ENCODE results near the gene PRELID2.
"Not testable (repeated sequence)": the region's sequence is repeated elsewhere in the genome, so short reads cannot be mapped to it uniquely, and the experiment has no call there.

Gene PRELID2

DNA sequence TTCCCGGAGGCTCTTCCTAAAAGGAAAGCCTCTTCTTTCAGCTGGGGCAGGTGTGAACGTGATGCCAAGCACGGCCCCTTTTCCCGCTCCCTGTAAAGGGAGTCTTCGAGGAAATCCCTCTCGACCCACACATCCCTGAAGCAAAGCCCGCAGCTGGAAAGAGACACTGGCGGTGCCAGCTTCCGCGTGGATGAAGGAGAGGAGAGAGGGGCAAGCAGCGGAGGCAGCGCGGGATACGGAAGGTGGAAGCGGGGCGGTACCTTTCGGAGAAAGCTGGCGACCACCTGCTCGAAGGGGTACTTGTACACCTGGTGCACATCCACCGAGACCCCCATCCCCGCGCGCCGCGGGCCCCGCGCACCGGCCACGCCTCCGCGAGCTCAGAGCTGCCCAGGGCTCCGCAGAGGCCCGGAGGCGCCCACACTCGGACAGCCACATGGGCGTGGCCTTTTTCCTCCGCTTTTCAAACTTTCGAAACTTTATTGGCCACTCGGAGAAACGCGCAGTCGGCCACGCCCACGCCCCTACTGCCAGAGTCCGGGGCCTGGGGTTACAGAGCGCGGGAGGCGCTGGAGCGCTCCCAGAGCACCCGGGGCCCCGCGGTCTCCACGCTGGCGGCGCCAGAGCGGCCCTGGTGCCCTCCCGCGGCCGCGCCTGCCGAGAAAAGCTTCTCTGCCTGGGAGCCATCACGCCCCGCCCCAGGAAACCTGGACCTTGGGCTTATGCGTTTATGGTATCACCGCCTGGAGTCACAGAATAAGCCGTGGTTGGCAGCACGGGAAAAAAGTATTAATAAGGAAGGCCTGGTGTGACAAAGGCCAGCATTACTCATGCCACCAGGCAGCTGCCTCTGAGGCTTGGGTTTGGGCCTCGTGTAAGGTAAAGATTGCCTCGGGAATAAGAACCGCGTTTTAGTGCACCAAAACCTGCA is at the start of gene PRELID2:
TSS of gene PRELID2 (minus strand) at position 426 of the 931 bp plus-strand sequence. CDS start at position 335, 91 bp downstream.
- peak in 1 of 2 donors; percentile 56 for DNase-seq

DNA sequence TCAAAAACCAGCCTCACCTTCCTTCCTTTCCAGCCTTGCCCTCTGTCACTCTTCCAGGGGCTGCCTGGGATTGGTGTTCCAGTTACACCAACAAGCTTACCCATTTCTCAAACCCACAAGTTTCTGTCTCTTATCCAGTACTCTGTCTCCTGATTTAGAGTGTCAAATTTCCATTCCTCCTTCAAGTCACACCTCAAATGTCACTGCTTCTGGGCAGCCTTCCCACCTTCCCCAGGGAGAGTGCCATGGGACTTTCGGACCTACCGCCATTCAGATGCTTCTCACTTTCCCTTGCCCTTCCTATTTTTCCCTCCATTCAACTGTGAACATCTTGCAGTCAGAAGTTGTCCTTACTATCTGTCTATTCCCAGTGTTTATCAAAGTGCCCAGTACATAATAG is 39.6 kb upstream of the PRELID2 start:
- DNase-seq = no peak

DNA sequence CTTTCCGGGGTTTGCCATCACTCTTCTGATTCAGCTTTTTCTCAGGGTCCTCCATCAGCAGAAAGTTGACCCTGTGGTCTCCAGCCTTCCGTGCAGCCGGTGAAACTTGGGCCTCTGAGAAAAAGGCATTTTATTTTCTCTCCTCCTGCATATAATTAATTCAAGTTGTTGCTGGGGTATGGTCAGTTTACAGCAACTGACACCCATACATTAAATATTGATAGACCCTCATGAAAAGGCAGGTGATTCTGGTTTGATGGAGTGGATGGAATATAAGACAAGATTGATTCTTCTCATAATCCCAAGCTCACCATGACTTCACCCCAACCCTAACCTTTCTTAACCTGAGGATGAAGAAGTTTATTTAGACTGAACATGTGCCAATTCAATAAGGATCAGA is 37.8 kb upstream of the PRELID2 start, which contains the start of gene GRXCR2:
TSS of gene GRXCR2 (minus strand) at position 101 of the 400 bp plus-strand sequence. CDS start at position 55, 46 bp downstream.
- no peak for DNase-seq

DNA sequence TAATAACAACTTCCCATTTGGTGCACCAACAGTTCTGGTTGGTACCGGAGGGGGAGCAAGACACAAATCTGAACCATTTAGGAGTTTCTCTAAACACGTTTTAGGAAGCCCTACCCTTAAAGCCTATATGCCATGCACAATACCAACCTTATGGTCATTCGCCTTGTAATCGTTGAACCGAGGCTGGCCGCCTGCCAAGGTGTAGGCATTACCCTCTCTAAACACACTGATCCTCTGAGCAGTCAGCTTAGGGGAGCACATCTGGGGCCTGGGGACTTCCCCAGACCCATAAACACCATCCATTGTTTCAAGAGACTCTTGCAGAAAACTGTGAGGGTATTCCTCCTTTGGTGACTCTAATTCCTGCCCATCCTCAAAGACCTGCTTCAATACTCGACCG is 37.3 kb upstream of the PRELID2 start:
- DNase-seq = no peak

DNA sequence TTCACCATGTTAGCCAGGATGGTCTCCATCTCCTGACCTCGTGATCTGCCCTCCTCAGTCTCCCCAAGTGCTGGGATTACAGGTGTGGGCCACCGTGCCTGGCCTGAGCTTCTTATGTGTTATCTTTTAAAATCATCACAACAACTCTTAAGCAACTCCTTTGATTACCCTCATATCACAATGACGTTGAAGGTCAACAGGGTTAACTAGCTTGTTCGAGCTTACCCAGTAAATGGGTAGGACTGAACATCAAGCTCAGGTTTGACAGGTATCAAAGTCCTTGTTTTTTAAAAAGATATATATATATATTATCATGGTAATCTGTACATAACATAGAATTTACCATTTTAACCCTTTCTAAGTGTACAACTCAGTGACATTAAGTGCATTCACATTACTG is 34.6 kb upstream of the PRELID2 start:
- DNase-seq = no peak

DNA sequence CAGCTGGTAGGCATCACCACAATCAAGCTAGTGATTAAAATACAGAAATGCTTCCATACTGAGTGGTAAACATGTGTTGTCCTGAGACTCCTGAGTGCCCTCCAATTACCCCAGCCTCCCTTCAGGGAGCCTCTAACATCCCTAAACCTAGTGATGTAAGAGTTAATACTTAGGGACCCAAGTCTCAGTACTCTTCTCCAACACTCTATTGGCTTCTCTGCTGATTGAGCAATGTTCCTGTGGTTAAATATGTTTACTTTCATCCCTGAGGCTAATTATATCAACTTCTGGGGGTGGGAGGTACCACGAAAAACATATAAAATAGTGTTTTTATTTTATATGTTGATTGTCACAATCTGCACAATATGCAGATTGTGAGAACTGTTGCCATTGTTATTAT is 32.7 kb upstream of the PRELID2 start:
- DNase-seq = no peak

DNA sequence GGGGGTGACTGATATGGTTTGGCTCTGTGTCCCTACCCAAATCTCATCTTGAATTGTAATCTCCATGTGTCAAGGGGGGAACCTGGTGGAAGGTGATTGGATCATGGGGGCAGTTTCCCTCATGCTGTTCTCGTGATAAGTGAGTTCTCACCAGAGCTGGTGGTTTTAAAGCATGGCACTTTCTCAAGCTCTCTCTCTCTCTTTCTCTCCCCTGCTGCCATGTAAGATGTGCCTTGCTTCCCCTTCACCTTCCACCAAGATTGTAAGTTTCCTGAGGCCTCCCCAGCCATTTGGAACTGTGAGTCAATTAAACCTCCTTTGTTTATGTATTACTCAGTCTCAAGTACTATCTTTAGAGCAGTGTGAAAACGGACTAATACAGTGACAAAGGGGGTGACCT is 29.3 kb upstream of the PRELID2 start:
- DNase-seq = not testable (repeated sequence)

DNA sequence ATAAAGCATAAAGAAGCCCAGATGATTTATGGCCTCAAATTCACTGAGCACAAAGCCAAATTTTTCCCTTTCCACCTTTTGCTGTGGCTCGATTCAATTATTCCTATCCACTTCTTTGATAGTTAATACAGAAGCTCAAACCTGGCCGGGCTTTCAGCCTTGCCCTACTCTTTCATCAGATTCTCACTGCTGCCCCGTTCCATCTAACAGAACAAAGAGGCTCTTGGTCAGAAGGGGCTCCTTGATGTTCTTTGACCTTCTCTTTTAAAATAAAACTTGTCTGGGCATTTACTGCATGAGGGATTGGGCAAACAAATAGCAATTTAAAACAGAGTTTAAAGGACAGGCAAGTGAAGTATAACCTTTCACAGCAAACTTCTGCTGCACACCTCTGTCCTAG is 27.9 kb upstream of the PRELID2 start:
- no peak for DNase-seq

DNA sequence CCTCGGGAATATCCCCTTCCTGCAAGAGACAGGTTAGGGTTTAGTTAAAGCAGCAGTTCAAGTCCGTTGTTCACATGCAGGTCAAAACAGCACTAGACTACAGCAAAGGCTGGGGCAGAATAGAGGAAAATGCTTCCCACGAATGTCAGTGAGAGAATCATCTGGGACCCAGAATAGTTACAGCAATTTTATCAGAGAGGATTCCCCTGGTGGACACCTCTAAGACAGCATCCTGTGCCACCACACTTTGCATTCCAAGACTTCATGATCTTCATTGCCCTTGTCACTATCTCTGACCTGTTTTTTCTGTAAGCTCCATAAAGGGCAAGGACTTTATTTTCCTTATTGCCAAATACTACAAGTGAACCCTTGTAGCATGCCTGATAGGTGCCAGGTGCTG is 24.8 kb upstream of the PRELID2 start:
- DNase-seq = no peak

DNA sequence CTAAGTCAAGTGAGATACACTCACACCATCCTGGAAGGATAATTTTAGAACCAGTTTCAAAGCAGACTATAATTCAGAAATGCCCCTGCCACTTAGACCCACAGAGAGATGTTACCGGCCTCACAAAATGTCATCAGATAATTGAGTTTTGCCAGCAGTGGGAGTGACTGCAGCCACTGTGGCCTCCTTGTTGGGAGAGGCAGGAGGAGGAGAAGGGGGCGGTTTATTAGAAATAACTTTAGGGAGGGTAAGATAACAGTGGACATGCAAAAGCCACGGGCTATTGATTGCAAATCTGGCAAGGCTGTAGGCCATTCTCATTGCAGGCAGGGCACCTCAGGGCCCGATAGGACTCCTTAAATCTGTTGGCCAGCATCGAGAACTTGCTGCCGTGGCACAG is 24.3 kb upstream of the PRELID2 start:
- DNase-seq = no peak

DNA sequence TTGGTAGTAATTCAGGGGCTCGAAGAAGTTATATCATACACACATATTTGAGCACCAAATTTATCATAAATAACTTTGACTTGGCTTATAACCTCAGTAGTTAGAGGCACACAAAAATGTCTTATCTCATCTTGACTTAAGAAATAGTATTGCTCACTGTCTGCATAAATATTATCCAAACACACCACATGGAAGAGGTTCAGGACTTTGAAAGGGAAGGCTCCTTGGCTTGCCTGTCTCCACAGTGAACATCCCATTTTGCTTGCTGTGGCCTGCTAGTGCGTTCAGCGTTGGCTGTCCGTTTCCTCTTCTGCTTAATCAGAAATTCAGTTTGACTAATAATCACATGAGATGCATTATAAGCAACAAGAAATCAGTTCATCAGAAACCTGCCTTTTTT is 23.8 kb upstream of the PRELID2 start:
- DNase-seq = no peak

DNA sequence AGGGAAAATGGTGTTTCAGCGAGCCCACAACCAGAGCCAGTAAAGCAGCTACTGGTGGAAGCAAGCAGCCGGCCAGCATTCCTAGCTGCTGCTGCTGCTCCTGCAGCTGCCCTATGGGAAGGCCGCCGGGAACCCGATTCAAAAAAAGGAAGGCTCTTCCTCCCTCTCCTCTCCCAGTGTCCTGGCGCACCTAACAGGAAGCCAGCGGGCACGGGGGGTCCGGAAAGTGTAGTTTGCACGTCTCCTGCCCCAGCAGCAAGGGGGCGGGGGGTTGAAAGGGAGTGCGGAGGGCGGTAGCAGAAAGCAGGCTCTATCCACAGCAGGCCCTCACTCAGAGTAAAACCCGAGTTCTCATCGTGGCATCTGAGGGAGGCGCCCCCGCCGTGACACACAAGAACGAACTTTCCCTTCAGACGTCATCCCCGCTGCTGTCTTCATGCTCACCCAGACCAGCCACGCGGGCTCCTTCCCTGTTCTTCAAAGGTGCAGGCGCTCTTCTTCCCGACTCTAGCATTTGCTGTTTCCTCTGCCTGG is 21.2 kb upstream of the PRELID2 start:
- DNase-seq = no peak

DNA sequence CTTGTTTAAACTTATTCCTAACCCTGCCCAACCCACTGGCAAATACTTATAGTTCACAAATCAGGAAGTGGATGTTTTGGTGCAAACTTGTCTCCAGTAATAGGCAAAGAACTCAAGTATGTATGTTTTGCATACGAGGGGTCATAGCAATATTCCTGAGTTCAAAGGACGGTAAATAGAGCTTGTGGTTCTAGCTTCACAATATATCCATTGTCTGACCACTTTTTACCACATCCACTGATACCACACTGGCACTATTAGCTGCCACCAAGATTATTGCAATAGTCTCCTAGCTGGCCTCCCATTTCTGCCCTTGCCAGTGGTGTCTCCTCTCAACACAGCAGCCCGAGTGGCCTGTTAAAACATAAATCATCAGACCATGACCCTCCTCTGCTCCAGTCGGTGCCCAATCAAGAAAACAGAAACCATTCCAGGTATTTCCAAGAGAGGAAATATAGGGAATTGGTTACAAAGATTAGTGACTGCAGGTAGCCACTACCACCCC is 20.7 kb upstream of the PRELID2 start:
- no peak for DNase-seq

DNA sequence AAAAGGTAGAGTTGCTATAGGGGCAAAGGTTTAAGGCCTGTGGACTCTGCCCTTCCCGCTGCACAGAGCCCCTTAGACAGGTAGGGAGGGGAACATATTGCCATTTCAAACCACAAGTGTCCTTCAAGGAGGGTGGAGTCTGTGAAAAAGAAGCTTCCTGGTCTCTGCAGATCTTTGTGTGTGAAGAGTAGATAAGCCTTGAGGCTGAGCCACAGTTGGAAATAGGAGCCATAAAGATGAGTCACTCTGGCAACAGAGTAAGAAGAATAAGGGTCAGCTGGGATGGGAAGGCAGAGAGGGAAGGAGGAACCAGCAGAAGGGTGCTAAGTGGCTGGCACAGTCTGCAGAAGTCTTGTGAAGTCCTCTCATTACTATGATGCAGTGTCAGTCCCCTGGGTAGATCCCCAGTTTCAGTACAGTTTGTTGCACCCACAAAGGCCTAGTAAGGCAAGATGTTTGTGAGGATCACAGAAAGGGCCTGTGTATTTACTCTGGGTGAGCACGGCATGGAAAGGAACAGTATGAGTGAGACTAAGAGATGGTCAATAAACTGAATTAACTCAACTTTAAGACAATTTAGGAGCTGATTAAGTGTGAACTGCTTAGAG is 19.6 kb upstream of the PRELID2 start:
- DNase-seq = no peak

DNA sequence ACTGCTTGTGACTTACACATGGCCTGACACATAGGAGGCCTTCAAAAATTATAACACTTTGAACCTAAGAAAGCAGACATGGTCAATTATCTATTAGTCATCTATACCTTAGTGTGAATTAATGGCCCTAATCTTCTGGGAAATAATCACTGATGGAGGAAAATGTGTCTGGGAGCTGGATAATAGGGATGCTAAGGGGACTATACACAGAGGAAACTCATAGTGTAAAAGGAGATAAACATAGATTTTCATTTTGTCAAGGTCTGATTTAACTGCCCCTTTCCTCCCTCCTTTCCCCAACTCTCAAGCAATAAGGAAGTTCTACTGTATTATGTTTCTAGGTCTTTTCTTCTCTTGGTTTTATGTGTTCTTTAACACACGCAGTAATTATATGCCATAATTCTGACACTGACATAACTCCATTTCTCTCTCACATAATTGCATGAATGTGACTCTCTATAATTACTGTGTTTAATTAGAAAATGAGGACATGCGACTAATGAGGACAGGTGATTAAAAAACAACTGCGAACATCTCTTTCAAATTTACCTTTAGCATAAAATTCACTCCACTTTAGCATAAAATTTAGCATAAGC is 18.7 kb upstream of the PRELID2 start:
- DNase-seq = no peak

DNA sequence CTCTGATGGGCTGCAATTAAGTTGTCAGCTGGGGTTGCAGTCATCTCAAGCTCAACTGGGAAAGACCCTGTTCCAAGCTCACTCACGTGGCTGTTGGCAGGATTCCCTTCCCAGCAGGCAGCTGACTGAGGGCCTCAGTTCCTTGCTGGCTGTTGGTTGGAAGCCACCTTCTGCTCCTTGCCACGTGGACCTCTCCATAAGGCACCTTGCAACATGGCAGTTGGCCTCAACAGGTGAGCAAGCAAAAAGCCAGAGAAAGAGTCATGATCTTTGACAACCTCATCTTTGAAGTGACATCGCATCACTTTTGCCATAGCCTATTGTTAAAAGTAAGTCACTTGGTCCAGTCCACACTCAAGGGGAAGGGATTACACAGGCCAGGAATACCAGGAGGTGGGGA is 17.8 kb upstream of the PRELID2 start:
- DNase-seq = no peak

DNA sequence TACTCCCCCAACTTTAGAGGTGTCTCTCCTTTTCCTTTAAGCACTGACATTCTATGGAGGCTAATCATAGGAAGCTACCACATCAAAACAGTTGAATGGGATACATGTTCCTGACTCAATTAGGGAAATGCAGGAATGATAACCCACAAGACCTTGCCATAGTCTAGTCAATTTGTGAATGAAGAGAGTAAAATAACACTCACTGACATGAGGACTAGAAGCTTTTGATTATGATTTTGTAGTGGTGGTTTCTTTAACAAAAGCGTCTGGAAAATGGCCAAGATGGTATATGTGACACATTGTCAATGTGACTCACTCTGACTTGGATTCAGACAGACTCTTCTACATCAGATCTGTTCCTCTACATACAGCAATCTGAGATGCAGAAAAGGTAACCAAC is 13.7 kb upstream of the PRELID2 start:
- DNase-seq = no peak

DNA sequence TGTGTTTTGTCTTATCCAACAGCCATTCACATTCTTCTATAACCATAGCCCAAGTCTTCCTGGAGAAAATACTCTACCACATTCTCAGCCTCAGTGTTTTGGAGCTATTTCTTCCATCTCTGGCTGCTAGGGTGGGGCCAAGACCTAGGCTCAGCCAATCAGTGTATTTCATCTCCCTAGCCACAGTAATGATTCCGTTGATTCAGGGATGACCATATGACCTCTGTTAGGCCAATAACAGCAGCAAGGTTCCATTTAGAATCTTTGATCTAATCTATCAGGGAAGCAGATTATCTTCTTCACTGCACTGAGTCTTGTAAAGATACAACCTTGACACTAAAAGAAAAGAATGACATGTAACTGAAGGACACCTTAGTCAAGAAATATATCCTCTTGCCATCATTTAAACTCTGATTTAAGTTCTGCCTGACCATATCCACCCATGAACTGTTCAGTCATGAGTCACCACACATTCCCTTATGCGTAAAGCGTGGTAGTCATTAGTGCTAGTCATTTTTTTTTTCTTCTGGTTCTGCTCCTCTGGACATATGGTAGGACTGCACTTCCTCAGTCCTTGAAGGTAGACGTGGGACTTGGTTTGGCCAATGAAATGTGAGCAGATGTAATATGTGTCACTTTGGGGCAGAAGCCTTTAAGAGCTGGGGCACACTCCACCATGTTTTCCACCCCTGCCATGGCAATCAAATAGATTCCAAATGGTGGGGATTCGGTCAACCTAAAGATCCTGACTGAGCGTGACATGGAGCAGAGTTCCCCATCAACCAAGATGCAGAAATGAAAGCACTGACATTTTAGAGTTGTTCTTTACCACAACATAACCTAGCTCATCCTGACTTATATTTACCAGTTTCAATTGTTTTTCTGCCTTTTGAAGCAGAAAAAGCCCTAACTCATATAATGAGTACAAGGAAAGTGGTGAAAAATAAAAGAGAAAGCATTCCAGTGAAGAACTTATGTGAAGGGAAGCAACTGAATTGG is 12.7 kb upstream of the PRELID2 start:
- no peak for DNase-seq

DNA sequence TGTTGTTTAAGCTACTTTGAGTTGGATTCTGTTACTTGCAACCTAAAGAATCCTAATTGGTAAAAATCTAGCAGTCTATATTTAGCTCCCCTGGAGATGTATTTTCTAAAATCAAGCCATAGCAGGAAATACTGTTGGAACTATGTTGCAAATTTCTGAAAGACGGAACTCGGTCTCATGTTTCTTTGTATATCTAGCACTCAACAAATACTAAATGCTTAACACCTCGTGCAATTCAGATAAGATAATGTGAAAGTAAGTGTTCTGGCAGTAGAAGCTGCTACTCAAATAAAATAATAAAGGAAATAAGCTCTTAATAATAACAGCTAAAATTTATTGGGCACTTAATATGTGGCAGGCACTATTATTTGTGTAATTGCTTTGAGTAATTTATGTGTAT is 10.9 kb upstream of the PRELID2 start:
- DNase-seq = no peak

DNA sequence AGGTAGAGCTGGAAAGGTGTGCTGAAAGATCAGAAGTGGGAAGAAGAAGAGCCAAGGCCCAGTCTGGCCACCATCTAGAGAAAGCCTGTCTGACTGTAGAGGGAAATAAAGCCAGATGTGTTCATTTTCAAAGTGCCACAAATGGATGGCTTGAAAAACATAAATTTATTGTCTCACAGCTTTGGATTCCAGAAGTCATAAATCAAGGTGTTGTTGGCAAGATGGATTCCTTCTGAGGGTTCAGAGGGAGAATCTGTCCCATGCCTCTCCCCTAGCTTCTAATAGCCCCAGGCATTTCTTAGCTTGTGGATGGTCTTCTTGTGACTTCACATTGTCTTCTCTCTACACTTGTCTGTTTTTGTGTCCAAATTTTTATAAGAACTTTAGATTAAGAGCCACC is 6.2 kb upstream of the PRELID2 start:
- no peak for DNase-seq

DNA sequence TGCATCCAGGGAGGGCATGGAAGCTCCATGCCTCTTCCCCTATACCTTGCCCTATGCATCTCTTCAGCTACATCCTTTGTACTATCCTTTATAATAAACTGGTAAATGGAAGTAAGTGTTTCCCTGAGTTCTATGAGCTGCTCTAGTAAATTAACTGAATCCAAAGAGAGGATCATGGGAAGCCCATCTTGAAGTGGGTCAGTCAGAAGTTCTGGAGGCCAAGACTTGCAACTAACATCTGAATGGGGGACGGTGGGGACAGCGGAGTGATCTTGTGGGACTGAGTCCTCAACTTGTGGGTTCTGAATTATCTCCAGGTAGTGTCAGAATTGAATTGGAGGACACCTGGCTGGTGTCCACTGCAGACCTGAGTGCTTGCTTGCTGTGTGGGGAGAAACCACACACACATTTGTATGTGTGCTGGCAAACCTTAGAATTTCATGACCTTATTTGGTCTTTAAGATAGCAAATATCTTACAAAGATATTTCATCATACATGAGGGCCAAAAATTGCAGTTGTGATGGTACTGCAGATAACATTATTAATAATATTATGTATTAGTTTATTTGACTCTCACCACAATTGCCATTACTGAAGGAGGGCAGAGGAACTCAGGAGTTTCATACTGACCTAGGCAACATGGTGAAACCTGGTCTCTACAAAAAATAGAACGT is 5.5 kb upstream of the PRELID2 start:
- DNase-seq = no peak

DNA sequence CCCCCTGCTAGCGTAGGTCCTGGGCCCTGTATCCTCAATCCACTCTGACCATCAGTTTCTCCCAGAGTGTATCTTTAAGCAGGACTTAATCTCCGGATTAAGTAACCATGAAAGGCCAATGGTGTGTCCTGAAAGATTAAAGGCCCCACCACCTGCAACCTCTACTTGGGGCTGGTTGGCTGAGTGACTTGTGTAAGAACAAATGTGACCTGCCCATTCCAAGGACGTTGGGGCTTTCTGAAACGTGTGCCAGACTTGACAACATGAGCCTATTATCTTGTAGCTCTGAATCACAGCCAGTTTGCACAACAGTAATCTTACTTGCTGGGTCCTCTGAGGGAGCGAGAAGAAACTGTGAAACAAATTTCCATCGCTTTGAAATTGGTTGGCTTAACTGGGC is 3.1 kb upstream of the PRELID2 start:
- no peak for DNase-seq

Data from bone marrow (tissue), 2 donors.